GM19467 (cell line): ENCODE measurements around the gene RRAGA.
"Not testable (repeated sequence)": the region's sequence is repeated elsewhere in the genome, so short reads cannot be mapped to it uniquely, and the experiment has no call there.

Experiments used
- ATAC-seq: cut with Tn5 transposase; IDR thresholded peaks from one replicate; pipeline ENCODE4 v1.9.1; 2021; ENCODE audit warnings: mild to moderate bottlenecking, moderate library complexity; ENCODE audit not compliant: unreplicated experiment

RRAGA gene

GRCh38 chr9:19048966-19049916, at the start of gene RRAGA:
RRAGA (plus strand) TSS chr9:19049427; CDS start chr9:19049660, 233 bp downstream.
- ATAC-seq: peak; percentile 90

GRCh38 chr9:19000133-19000532, 49.1 kb upstream of the RRAGA start:
- ATAC-seq: no peak

- no peak for ATAC-seq
These were observed 39.7 kb upstream of the RRAGA start for GRCh38 chr9:19009391-19009965.

GRCh38 chr9:19018201-19018600, 31.0 kb upstream of the RRAGA start:
- no peak for ATAC-seq

- ATAC-seq: no peak
These were observed 28.3 kb upstream of the RRAGA start for GRCh38 chr9:19020886-19021455.

GRCh38 chr9:19021649-19022048, 27.6 kb upstream of the RRAGA start:
- ATAC-seq: not testable (repeated sequence)

- no peak for ATAC-seq
These were observed 27.0 kb upstream of the RRAGA start for GRCh38 chr9:19022206-19022605.

- no peak for ATAC-seq
These were observed 26.1 kb upstream of the RRAGA start for GRCh38 chr9:19023078-19023477.

GRCh38 chr9:19026375-19026774, 22.9 kb upstream of the RRAGA start:
- no peak for ATAC-seq

GRCh38 chr9:19027825-19028224, 21.4 kb upstream of the RRAGA start:
- no peak for ATAC-seq

GRCh38 chr9:19028835-19029451, 20.3 kb upstream of the RRAGA start:
- ATAC-seq: peak; percentile 68

- no peak for ATAC-seq
These were observed 18.3 kb upstream of the RRAGA start for GRCh38 chr9:19030899-19031298.

- no peak for ATAC-seq
These were observed 16.8 kb upstream of the RRAGA start for GRCh38 chr9:19032406-19032805.

GRCh38 chr9:19033015-19033414, 16.2 kb upstream of the RRAGA start, which contains the start of gene SAXO1:
SAXO1 (minus strand) TSS chr9:19033209; CDS start chr9:19032908, 301 bp downstream.
- no peak for ATAC-seq

- ATAC-seq: no peak
These were observed 12.6 kb upstream of the RRAGA start for GRCh38 chr9:19036611-19037010.

- ATAC-seq: no peak
These were observed 850 bp downstream of the RRAGA start for GRCh38 chr9:19049917-19050636.

- no peak for ATAC-seq
These were observed 1.7 kb downstream of the RRAGA start for GRCh38 chr9:19050637-19051591.

GRCh38 chr9:19057033-19057432, 7.8 kb downstream of the RRAGA start:
- no peak for ATAC-seq

GRCh38 chr9:19074229-19074628, 25.0 kb downstream of the RRAGA start:
- no peak for ATAC-seq

- no peak for ATAC-seq
These were observed 25.6 kb downstream of the RRAGA start for GRCh38 chr9:19074836-19075235.
